Esophagus muscularis mucosa (tissue), 3 donors: Measurements from ENCODE around the gene NUP50.

Experiments used
- POLR2A ChIP-seq: fragments of 450-650 bp; IDR thresholded peaks from one replicate; pipeline ENCODE4 v1.6.1; 2017; ENCODE audit warnings: antibody characterized with exemption, moderate library complexity, mild to moderate bottlenecking, low read depth
- POLR2AphosphoS5 ChIP-seq, 2 donors: sonication (generic); formaldehyde crosslinking; IDR thresholded peaks; one replicate each; pipeline ENCODE4 v1.6.1; 2017; ENCODE audit warnings: antibody characterized with exemption in 2 of 2
- TF ChIP-seq, protein P1 (sequence below), 3 experiments: fragments of 200-600 bp in 2 of 3; fragments of 450-650 bp in 1 of 3; sonication (generic) in 2 of 3; IDR thresholded peaks; one replicate each; pipeline ENCODE4 v1.5.1; 2017 to 2019; ENCODE audit warnings: antibody characterized with exemption in 3 of 3, mild to moderate bottlenecking in 2 of 3, moderate library complexity in 1 of 3

GRCh38 chr22:45180146-45180679 is 16.5 kb downstream of the NUP50 start:
- TF ChIP-seq, protein P1, sequence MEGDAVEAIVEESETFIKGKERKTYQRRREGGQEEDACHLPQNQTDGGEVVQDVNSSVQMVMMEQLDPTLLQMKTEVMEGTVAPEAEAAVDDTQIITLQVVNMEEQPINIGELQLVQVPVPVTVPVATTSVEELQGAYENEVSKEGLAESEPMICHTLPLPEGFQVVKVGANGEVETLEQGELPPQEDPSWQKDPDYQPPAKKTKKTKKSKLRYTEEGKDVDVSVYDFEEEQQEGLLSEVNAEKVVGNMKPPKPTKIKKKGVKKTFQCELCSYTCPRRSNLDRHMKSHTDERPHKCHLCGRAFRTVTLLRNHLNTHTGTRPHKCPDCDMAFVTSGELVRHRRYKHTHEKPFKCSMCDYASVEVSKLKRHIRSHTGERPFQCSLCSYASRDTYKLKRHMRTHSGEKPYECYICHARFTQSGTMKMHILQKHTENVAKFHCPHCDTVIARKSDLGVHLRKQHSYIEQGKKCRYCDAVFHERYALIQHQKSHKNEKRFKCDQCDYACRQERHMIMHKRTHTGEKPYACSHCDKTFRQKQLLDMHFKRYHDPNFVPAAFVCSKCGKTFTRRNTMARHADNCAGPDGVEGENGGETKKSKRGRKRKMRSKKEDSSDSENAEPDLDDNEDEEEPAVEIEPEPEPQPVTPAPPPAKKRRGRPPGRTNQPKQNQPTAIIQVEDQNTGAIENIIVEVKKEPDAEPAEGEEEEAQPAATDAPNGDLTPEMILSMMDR (IDR thresholded peaks at IDR 0.05) = no peak
- no peak for TF ChIP-seq POLR2AphosphoS5 (IDR thresholded peaks at IDR 0.05)
- TF ChIP-seq POLR2A = no peak
